IPS-18c (cell line): ENCODE data around the gene SFSWAP.
"Not testable (repeated sequence)": the region's sequence is repeated elsewhere in the genome, so short reads cannot be mapped to it uniquely, and the experiment has no call there.

Source experiments
- H3K4me3 ChIP-seq: 2 replicates; pipeline ENCODE4 v1.7.0; 2013; ENCODE audit warnings: low read depth, mild to moderate bottlenecking, low read length, moderate library complexity; ENCODE audit not compliant: insufficient read depth
- H3K9me3 ChIP-seq: one replicate; pipeline ENCODE4 v1.6.1; 2013; ENCODE audit warnings: mild to moderate bottlenecking, low read length, moderate library complexity; ENCODE audit not compliant: control insufficient read depth, insufficient read depth

SFSWAP gene

GRCh38 chr12:131764738-131765137 is 53.8 kb downstream of the SFSWAP start:
- no peak overlapping the region for H3K4me3 ChIP-seq

GRCh38 chr12:131765961-131766360 is 55.1 kb downstream of the SFSWAP start:
- Histone ChIP-seq H3K9me3 (no peaks in the 10 kb centered on the region), H3K4me3 (no peak overlapping the region)

More at GRCh38 chr12:131764738-131765137, 53.8 kb downstream of the SFSWAP start:
- no peaks in the 10 kb centered on the region for H3K9me3 ChIP-seq

GRCh38 chr12:131766382-131767107 is 55.7 kb downstream of the SFSWAP start:
- Histone ChIP-seq H3K9me3 (no peaks in the 10 kb centered on the region), H3K4me3 (no peak overlapping the region)

- Histone ChIP-seq H3K4me3 (no peak overlapping the region), H3K9me3 (no peaks in the 10 kb centered on the region)
Observed at GRCh38 chr12:131770120-131770519, 59.2 kb downstream of the SFSWAP start.

GRCh38 chr12:131771965-131772364 is 61.1 kb downstream of the SFSWAP start:
- Histone ChIP-seq H3K9me3 (no peaks in the 10 kb centered on the region), H3K4me3 (no peak overlapping the region)

GRCh38 chr12:131773582-131774221 is 62.8 kb downstream of the SFSWAP start:
- no peak overlapping the region for H3K4me3 ChIP-seq

GRCh38 chr12:131774576-131775391 is 63.9 kb downstream of the SFSWAP start:
- no peak overlapping the region for H3K4me3 ChIP-seq
- no peaks in the 10 kb centered on the region for H3K9me3 ChIP-seq

More at GRCh38 chr12:131773582-131774221, 62.8 kb downstream of the SFSWAP start:
- H3K9me3 ChIP-seq, result no peaks in the 10 kb centered on the region

- H3K4me3 ChIP-seq, result no peak overlapping the region
- H3K9me3 ChIP-seq, result no peaks in the 10 kb centered on the region
Observed at GRCh38 chr12:131775392-131776236, 64.7 kb downstream of the SFSWAP start.

GRCh38 chr12:131776237-131776889 is 65.5 kb downstream of the SFSWAP start:
- no peaks in the 10 kb centered on the region for H3K9me3 ChIP-seq
- H3K4me3 ChIP-seq, result no peak overlapping the region

- not testable (repeated sequence) for H3K4me3 ChIP-seq, H3K9me3 ChIP-seq
Observed at GRCh38 chr12:131777269-131777668, 66.4 kb downstream of the SFSWAP start.

- Histone ChIP-seq H3K4me3 (no peak overlapping the region), H3K9me3 (no peaks in the 10 kb centered on the region)
Observed at GRCh38 chr12:131779027-131779426, 68.1 kb downstream of the SFSWAP start.

GRCh38 chr12:131782061-131782460 is 71.2 kb downstream of the SFSWAP start:
- Histone ChIP-seq H3K9me3 (no peaks in the 10 kb centered on the region), H3K4me3 (no peak overlapping the region)

GRCh38 chr12:131783915-131784541 is 73.1 kb downstream of the SFSWAP start:
- no peak overlapping the region for H3K4me3 ChIP-seq
- H3K9me3 ChIP-seq, result no peaks in the 10 kb centered on the region

- Histone ChIP-seq H3K4me3 (no peak overlapping the region), H3K9me3 (no peaks in the 10 kb centered on the region)
Observed at GRCh38 chr12:131784909-131785762, 74.2 kb downstream of the SFSWAP start.

GRCh38 chr12:131785763-131786330 is 75.0 kb downstream of the SFSWAP start:
- Histone ChIP-seq H3K4me3 (no peak overlapping the region), H3K9me3 (no peaks in the 10 kb centered on the region)
